T-cell (primary cell): ENCODE data around the gene RIN3. TPM values are rescaled to one million over a fixed set of nuclear protein-coding genes. Genes with fewer than 3 reads are reported as not detected.

Experiments used
- ATAC-seq, 4 experiments: fragments of 200-7000 bp in 3 of 4; fragments of 150-1000 bp in 1 of 4; cut with Tn5 transposase; replicated peaks in 1 of 4; 1 replicate in 3 of 4; 2 replicates in 1 of 4; pipeline ENCODE4 v1.10.0; 2021; ENCODE audit warnings: moderate library complexity in 3 of 4, mild to moderate bottlenecking in 2 of 4, moderate number of reproducible peaks in 1 of 4
- CTCF ChIA-PET, 2 donors: fragments of 300-600 bp; sonication (Branson Sonifier 250); formaldehyde crosslinking; loops; one replicate each; lab custom pipeline; 2022; ENCODE audit warnings: antibody characterized with exemption in 2 of 2; lab: Charles Lee
- POLR2A ChIA-PET, 2 donors: fragments of 300-600 bp; sonication (Branson Sonifier 250); formaldehyde crosslinking; loops; one replicate each; lab custom pipeline; 2022; ENCODE audit warnings: antibody characterized with exemption in 2 of 2; lab: Charles Lee
- DNase-seq, 35 experiments: peaks; one replicate each; pipeline versions ENCODE4 v3.0.0 to v3.0.0-alpha.2; 2013 to 2023
- H3K27ac ChIP-seq: one replicate; pipeline ENCODE4 v1.5.1; 2013; ENCODE audit warnings: low read length
- H3K27me3 ChIP-seq, 2 experiments: replicated peaks in 1 of 2; 1 replicate in 1 of 2; 2 replicates in 1 of 2; pipeline versions ENCODE4 v1.6.1 to v1.7.0; 2013; ENCODE audit warnings: low read length in 1 of 2, mixed read lengths in 1 of 2; ENCODE audit not compliant: control insufficient read depth in 2 of 2, insufficient read depth in 2 of 2; ENCODE audit errors: extremely low read depth in 1 of 2
- H3K36me3 ChIP-seq, 2 donors: 1 replicate in 1 of 2; 2 replicates in 1 of 2; pipeline versions ENCODE4 v1.6.1 to v1.7.0; 2013; ENCODE audit warnings: low read length in 1 of 2; ENCODE audit not compliant: control insufficient read depth in 2 of 2, insufficient read depth in 1 of 2; ENCODE audit errors: extremely low read depth in 1 of 2
- H3K4me1 ChIP-seq, 2 experiments: 1 replicate in 1 of 2; 2 replicates in 1 of 2; pipeline versions ENCODE4 v1.6.1 to v1.7.0; 2013; ENCODE audit warnings: low read length in 2 of 2, mixed read lengths in 1 of 2; ENCODE audit not compliant: insufficient read depth in 2 of 2, control insufficient read depth in 1 of 2; ENCODE audit errors: extremely low read depth in 1 of 2
- H3K4me3 ChIP-seq, 2 donors: 1 replicate in 1 of 2; 2 replicates in 1 of 2; pipeline versions ENCODE4 v1.5.1 to v1.7.0; 2013; ENCODE audit warnings: mild to moderate bottlenecking in 2 of 2, low read length in 1 of 2, moderate library complexity in 1 of 2; ENCODE audit not compliant: control insufficient read depth in 1 of 2; ENCODE audit errors: extremely low read depth in 1 of 2
- H3K9me3 ChIP-seq: 2 replicates; pipeline ENCODE4 v1.7.0; 2013
- H3K27ac Mint-ChIP-seq, 2 donors: one replicate each; pipeline ENCODE4 v1.8.0; 2020 to 2021; ENCODE audit warnings: mild to moderate bottlenecking in 2 of 2, mixed read lengths in 2 of 2
- H3K27me3 Mint-ChIP-seq, 2 donors: one replicate each; pipeline ENCODE4 v1.8.0; 2021 to 2022; ENCODE audit warnings: mixed read lengths in 2 of 2
- H3K36me3 Mint-ChIP-seq: one replicate; pipeline ENCODE4 v1.8.0; 2021; ENCODE audit warnings: mixed read lengths
- H3K4me1 Mint-ChIP-seq, 3 donors: one replicate each; pipeline ENCODE4 v1.8.0; 2020 to 2022; ENCODE audit warnings: mixed read lengths in 3 of 3, mild to moderate bottlenecking in 1 of 3
- H3K4me3 Mint-ChIP-seq, 3 donors: one replicate each; pipeline ENCODE4 v1.8.0; 2020 to 2022; ENCODE audit warnings: mild to moderate bottlenecking in 3 of 3, mixed read lengths in 3 of 3, moderate library complexity in 3 of 3
- H3K9me3 Mint-ChIP-seq, 3 donors: one replicate each; pipeline ENCODE4 v1.8.0; 2020 to 2022; ENCODE audit warnings: mixed read lengths in 3 of 3
- WGBS: methylation state at CpG from one replicate; pipeline ENCODE4 v1.1.5; 2013; ENCODE audit warnings: missing lambda C conversion rate; ENCODE audit not compliant: insufficient coverage; 5-methylcytosine and 5-hydroxymethylcytosine counted together
- total RNA-seq, 35 experiments: library from RNA in 6 of 35; stranded (reverse) in 6 of 35; fragments of 120-200 nt in 1 of 35; gene quantifications; one replicate each; pipeline versions ENCODE4 v1.2.1 to v1.2.4 and lab custom pipeline; 2013 to 2026

Gene RIN3
- total RNA-seq, 5 donors from 2014 or later (not counting 1 experiment from before 2014, with no cell fraction given) = 89.9 to 107 (median 97.0) TPM

DNA sequence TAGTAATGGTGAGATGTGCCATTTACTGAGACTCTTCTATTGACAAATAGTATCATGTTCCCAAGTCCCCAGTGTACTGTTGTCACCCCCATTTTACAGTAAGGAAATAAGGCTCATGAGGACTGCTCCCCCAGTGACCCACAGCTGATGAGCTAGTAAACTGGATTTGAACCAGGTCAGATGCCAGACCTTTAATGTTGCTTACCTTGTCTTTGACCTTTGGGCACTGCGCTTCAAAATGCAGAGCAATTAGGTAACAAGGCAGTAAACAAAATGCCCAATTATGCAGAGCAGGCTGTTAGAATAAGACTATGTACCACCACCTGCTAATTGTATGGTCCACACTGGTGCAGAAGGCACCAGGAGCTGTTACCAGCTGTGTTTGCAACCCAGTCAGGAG, 38.5 kb upstream of the RIN3 start:
- Histone ChIP-seq H3K36me3 (no peaks in the 10 kb centered on the region), H3K4me3 (no peak overlapping the region), H3K27me3 (no peaks in the 10 kb centered on the region), H3K9me3 (no peaks in the 10 kb centered on the region), H3K27ac (no peak overlapping the region), H3K4me1 (no peaks in the 10 kb centered on the region)
- H3K4me3 Mint-ChIP-seq = no peak overlapping the region
- WGBS = 78% methylated on average over 1 of the region's 1 CpG
- H3K36me3 Mint-ChIP-seq = no peaks in the 10 kb centered on the region
- no peaks in the 10 kb centered on the region for H3K27me3 Mint-ChIP-seq
- peaks cover 0 to 10% (median 0%) of the 10 kb centered on the region in 3 donors for H3K9me3 Mint-ChIP-seq
- POLR2A ChIA-PET = no interaction called here
- DNase-seq (no peak), ATAC-seq (no peak)
- H3K4me1 Mint-ChIP-seq = peaks cover 9 to 17% (median 9%) of the 10 kb centered on the region in 3 donors
- H3K27ac Mint-ChIP-seq = no peak overlapping the region
- CTCF ChIA-PET = no interaction called here

DNA sequence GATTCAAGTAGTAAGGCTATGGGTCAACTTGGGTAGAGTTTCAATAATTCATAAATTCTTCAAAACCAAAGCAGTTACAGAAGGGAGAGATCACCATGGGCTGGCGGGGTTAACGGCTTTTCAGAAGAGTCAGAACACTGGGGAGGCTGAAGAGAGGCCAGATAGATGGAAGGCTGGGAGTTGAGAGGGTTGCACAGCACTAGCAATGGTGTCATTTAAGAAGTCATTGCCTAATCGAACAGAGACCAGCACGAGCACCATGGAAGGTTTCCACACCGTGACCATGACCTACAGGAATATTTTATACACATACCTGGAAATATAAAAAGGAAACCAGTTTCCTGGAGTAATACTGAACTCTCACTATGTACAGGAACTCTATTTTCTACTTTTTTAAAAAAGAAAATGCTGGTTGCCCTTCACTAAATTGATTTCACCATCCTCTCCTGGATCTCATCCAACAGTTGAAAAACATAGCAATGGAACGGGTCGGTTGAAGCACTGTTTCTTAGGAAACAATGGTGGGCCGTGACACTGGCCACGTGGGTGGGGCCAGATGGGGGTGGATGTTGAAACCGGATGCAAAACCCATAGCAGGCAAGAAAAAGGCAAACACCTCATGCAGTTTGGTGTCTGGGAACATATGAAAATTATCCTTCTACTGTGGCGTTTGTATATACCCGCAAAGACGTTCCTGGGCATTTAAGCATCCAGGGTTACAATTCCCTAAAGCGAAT, 38.0 kb upstream of the RIN3 start:
- H3K27ac ChIP-seq = no peak overlapping the region
- Mint-ChIP-seq H3K4me1 (peaks cover 9 to 17% (median 9%) of the 10 kb centered on the region in 3 donors), H3K4me3 (no peak overlapping the region), H3K27ac (no peak overlapping the region), H3K36me3 (no peaks in the 10 kb centered on the region), H3K27me3 (peaks cover 0 to under 1% of the 10 kb centered on the region in 2 donors), H3K9me3 (peaks cover 0 to 10% (median 2%) of the 10 kb centered on the region in 3 donors)
- WGBS = 89% methylated on average over 6 of the region's 14 CpGs
- no peaks in the 10 kb centered on the region for H3K27me3 ChIP-seq
- ATAC-seq (no peak), DNase-seq (no peak)
- POLR2A ChIA-PET = no interaction called here
- no peaks in the 10 kb centered on the region for H3K36me3 ChIP-seq
- H3K4me3 ChIP-seq = no peak overlapping the region
- no peaks in the 10 kb centered on the region for H3K9me3 ChIP-seq
- CTCF ChIA-PET = no interaction called here
- H3K4me1 ChIP-seq = no peaks in the 10 kb centered on the region

- H3K9me3 Mint-ChIP-seq = peaks cover 0 to 10% (median 3%) of the 10 kb centered on the region in 3 donors
- no peak overlapping the region for H3K27ac ChIP-seq
- no peak overlapping the region for H3K4me3 ChIP-seq
- ChIA-PET POLR2A (no interaction called here), CTCF (no interaction called here)
- no peaks in the 10 kb centered on the region for H3K36me3 Mint-ChIP-seq
- ATAC-seq (no peak), DNase-seq (no peak)
- H3K27me3 ChIP-seq = peaks cover 0 to 12% of the 10 kb centered on the region in 2 experiments
- H3K36me3 ChIP-seq = no peaks in the 10 kb centered on the region
- H3K27ac Mint-ChIP-seq = no peak overlapping the region
- WGBS = 100% methylated on average over 2 of the region's 3 CpGs
- H3K4me3 Mint-ChIP-seq = no peak overlapping the region
- no peaks in the 10 kb centered on the region for H3K4me1 ChIP-seq
- H3K27me3 Mint-ChIP-seq = peaks cover 6 to 8% of the 10 kb centered on the region in 2 donors
- H3K4me1 Mint-ChIP-seq = no peaks in the 10 kb centered on the region
- no peaks in the 10 kb centered on the region for H3K9me3 ChIP-seq
Measured at GRCh38 chr14:92480856-92481255, 32.7 kb upstream of the RIN3 start.

- CTCF ChIA-PET = no interaction called here
- POLR2A ChIA-PET = no interaction called here
- Histone ChIP-seq H3K9me3 (no peaks in the 10 kb centered on the region), H3K4me3 (no peak overlapping the region), H3K36me3 (no peaks in the 10 kb centered on the region), H3K4me1 (no peaks in the 10 kb centered on the region), H3K27ac (no peak overlapping the region), H3K27me3 (peaks cover 0 to 12% of the 10 kb centered on the region in 2 experiments)
- no peak overlapping the region for H3K27ac Mint-ChIP-seq
- 43% methylated on average over 1 of the region's 1 CpG for WGBS
- ATAC-seq (no peak), DNase-seq (no peak)
- H3K4me1 Mint-ChIP-seq = no peaks in the 10 kb centered on the region
- peaks cover 0 to 10% (median 3%) of the 10 kb centered on the region in 3 donors for H3K9me3 Mint-ChIP-seq
- no peak overlapping the region for H3K4me3 Mint-ChIP-seq
- H3K27me3 Mint-ChIP-seq = peaks cover 6 to 8% of the 10 kb centered on the region in 2 donors
- no peaks in the 10 kb centered on the region for H3K36me3 Mint-ChIP-seq
Measured at GRCh38 chr14:92481386-92481785, 32.2 kb upstream of the RIN3 start.

GRCh38 chr14:92481811-92482555, 31.6 kb upstream of the RIN3 start:
- no peak overlapping the region for H3K27ac Mint-ChIP-seq
- POLR2A ChIA-PET = no interaction called here
- H3K4me3 ChIP-seq = no peak overlapping the region
- no peaks in the 10 kb centered on the region for H3K9me3 ChIP-seq
- ATAC-seq (no peak), DNase-seq (no peak)
- H3K36me3 Mint-ChIP-seq = no peaks in the 10 kb centered on the region
- peaks cover 6 to 8% of the 10 kb centered on the region in 2 donors for H3K27me3 Mint-ChIP-seq
- CTCF ChIA-PET = no interaction called here
- peaks cover 0 to 10% (median 3%) of the 10 kb centered on the region in 3 donors for H3K9me3 Mint-ChIP-seq
- no peak overlapping the region for H3K4me3 Mint-ChIP-seq
- H3K27me3 ChIP-seq = peaks cover 0 to 12% of the 10 kb centered on the region in 2 experiments
- H3K4me1 Mint-ChIP-seq = no peaks in the 10 kb centered on the region
- WGBS = no CpG with 5 or more reads among the region's 1 CpG
- H3K4me1 ChIP-seq = no peaks in the 10 kb centered on the region
- H3K27ac ChIP-seq = no peak overlapping the region
- H3K36me3 ChIP-seq = no peaks in the 10 kb centered on the region

- no peak overlapping the region for H3K27ac ChIP-seq
- H3K36me3 ChIP-seq = no peaks in the 10 kb centered on the region
- ChIA-PET POLR2A (no interaction called here), CTCF (no interaction called here)
- H3K4me3 Mint-ChIP-seq = no peak overlapping the region
- no peak overlapping the region for H3K4me3 ChIP-seq
- no peaks in the 10 kb centered on the region for H3K4me1 Mint-ChIP-seq
- H3K9me3 Mint-ChIP-seq = peaks cover 0 to 10% (median 3%) of the 10 kb centered on the region in 3 donors
- peaks cover 0 to 12% of the 10 kb centered on the region in 2 experiments for H3K27me3 ChIP-seq
- DNase-seq = no peak
- WGBS = 87% methylated on average over 5 of the region's 9 CpGs
- no peaks in the 10 kb centered on the region for H3K9me3 ChIP-seq
- no peaks in the 10 kb centered on the region for H3K36me3 Mint-ChIP-seq
- H3K27me3 Mint-ChIP-seq = peaks cover 6 to 8% of the 10 kb centered on the region in 2 donors
- no peak overlapping the region for H3K27ac Mint-ChIP-seq
- no peak for ATAC-seq
- H3K4me1 ChIP-seq = no peaks in the 10 kb centered on the region
Measured at GRCh38 chr14:92482621-92483319, 30.8 kb upstream of the RIN3 start.
